Transverse colon (tissue), 4 donors: Measurements from ENCODE around the gene MAST2. TPM values are rescaled to one million over a fixed set of nuclear protein-coding genes. Genes with fewer than 3 reads are reported as not detected.
"Not testable (repeated sequence)": the region's sequence is repeated elsewhere in the genome, so short reads cannot be mapped to it uniquely, and the experiment has no call there.

ENCODE experiments used
- DNase-seq: peaks from one replicate; pipeline ENCODE4 v3.0.0-alpha.2; 2019
- H3K27ac ChIP-seq, 4 donors: fragments of 200-600 bp; sonication (generic); 2 replicates each; pipeline ENCODE4 v1.5.1; 2016 to 2018; ENCODE audit warnings: inconsistent platforms in 4 of 4
- H3K27me3 ChIP-seq: fragments of 200-600 bp; sonication (generic); 2 replicates; pipeline ENCODE4 v1.5.1; 2017; ENCODE audit warnings: inconsistent platforms
- H3K36me3 ChIP-seq, 4 donors: fragments of 200-600 bp; sonication (generic); 2 replicates each; pipeline ENCODE4 v1.5.1; 2017 to 2019; ENCODE audit warnings: inconsistent platforms in 4 of 4
- H3K4me1 ChIP-seq, 4 donors: fragments of 200-600 bp; sonication (generic); 2 replicates each; pipeline ENCODE4 v1.5.1; 2017 to 2020; ENCODE audit warnings: inconsistent platforms in 4 of 4
- H3K4me3 ChIP-seq, 4 donors: fragments of 200-600 bp; sonication (generic); 1 replicate in 1 of 4; 2 replicates in 3 of 4; pipeline versions ENCODE4 v1.5.1 to v1.6.1; 2017 to 2019; ENCODE audit warnings: inconsistent platforms in 4 of 4
- H3K9me3 ChIP-seq, 2 donors: fragments of 200-600 bp; sonication (generic); 2 replicates each; pipeline ENCODE4 v1.5.1; 2017 to 2019; ENCODE audit warnings: inconsistent platforms in 2 of 2
- CTCF ChIP-seq, 5 experiments: fragments of 200-600 bp in 3 of 5; fragments of 450-650 bp in 2 of 5; sonication (generic) in 3 of 5; IDR thresholded peaks; 1 replicate in 2 of 5; 2 replicates in 3 of 5; pipeline ENCODE4 v1.5.1; 2016 to 2017; ENCODE audit warnings: antibody characterized with exemption in 5 of 5, inconsistent platforms in 3 of 5, mild to moderate bottlenecking in 2 of 5, moderate library complexity in 1 of 5
- EP300 ChIP-seq: sonication (generic); formaldehyde crosslinking; IDR thresholded peaks from one replicate; pipeline ENCODE4 v1.6.1; 2017; ENCODE audit warnings: antibody characterized with exemption, low read depth
- POLR2A ChIP-seq: fragments of 450-650 bp; IDR thresholded peaks from one replicate; pipeline ENCODE4 v1.6.1; 2016; ENCODE audit warnings: antibody characterized with exemption, mild to moderate bottlenecking, moderate library complexity
- POLR2AphosphoS5 ChIP-seq, 3 donors: sonication (generic); formaldehyde crosslinking; IDR thresholded peaks; one replicate each; pipeline ENCODE4 v1.6.1; 2016; ENCODE audit warnings: antibody characterized with exemption in 3 of 3
- WGBS, 2 donors: methylation state at CpG; one replicate each; pipeline ENCODE4 v1.1.5; 2018; ENCODE audit warnings: low coverage in 1 of 2; 5-methylcytosine and 5-hydroxymethylcytosine counted together
- in situ Hi-C, 4 donors: fragments of 200-750 bp; cut with MboI; loops; one replicate each; pipeline versions ENCODE4 v1.15.0 to v1.15.1; 2017; ENCODE audit warnings: low sequenced_read_pairs in 3 of 4, low pct_ligation_motif_present in 1 of 4, low pct_unique_long_range_greater_than_20kb in 1 of 4
- intact Hi-C: fragments of 100-400 bp; cut with DNase I; formaldehyde crosslinking; loops from one replicate; pipeline ENCODE4 v1.15.1; 2023; ENCODE audit warnings: low total_unique reads
- total RNA-seq, 4 donors: library from RNA; depleted of rRNA; stranded (reverse); fragments of >200 nt; gene quantifications; one replicate each; pipeline ENCODE4 v1.1.0, GENCODE V29; 2016

MAST2 gene
- total RNA-seq, 4 donors from 2014 or later = 160 to 313 (median 161) TPM

DNA sequence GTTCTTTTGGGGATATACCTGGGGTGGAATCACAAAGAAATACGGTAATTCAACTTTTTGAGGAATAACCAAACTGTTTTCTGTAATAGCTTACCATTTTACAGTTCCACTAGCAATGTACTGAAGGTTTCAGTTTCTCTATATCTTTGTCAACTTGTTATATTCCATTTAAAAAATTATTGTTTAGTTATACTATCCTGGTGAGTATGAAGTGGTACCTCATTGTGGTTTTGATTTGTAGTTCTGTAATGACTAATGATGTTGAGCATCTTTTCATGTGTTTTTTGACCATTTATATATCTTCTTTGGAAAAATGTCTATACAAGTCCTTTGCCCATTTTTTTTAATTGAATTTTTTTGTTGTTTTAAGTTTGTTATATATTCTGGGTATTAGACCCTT is 39.4 kb downstream of the MAST2 start:
- Histone ChIP-seq H3K9me3 (no peaks in the 10 kb centered on the region), H3K4me1 (peaks cover 0 to 14% (median 0%) of the 10 kb centered on the region in 4 donors), H3K27ac (no peak overlapping the region), H3K27me3 (no peaks in the 10 kb centered on the region), H3K36me3 (no peaks in the 10 kb centered on the region), H3K4me3 (no peak overlapping the region)
- 92 to 96% methylated on average over 1 of the region's 1 CpG for WGBS, 2 donors
- intact Hi-C loops (no loop called here), in situ Hi-C loops (no loop called here)
- no peak for DNase-seq
- TF ChIP-seq EP300 = no peak
- no peak for TF ChIP-seq POLR2A

GRCh38 chr1:45843474-45843905 is 40.1 kb downstream of the MAST2 start:
- no peak overlapping the region for H3K4me3 ChIP-seq
- DNase-seq = no peak
- no peak overlapping the region for H3K27ac ChIP-seq
- intact Hi-C loops = no loop called here
- no peaks in the 10 kb centered on the region for H3K27me3 ChIP-seq
- in situ Hi-C loops = no loop called here
- no peak for TF ChIP-seq EP300
- no peak for TF ChIP-seq POLR2A
- TF ChIP-seq CTCF (IDR thresholded peaks at IDR 0.05) = no peak
- no peak for TF ChIP-seq POLR2AphosphoS5 (IDR thresholded peaks at IDR 0.05)
- H3K36me3 ChIP-seq = no peaks in the 10 kb centered on the region
- peaks cover 0 to 14% (median 0%) of the 10 kb centered on the region in 4 donors for H3K4me1 ChIP-seq
- H3K9me3 ChIP-seq = no peaks in the 10 kb centered on the region

- H3K27me3 ChIP-seq, H3K36me3 ChIP-seq, in situ Hi-C loops, H3K9me3 ChIP-seq, H3K4me3 ChIP-seq, intact Hi-C loops, DNase-seq, H3K27ac ChIP-seq: not testable (repeated sequence)
- WGBS, 2 donors = 84 to 93% methylated on average over 4 of the region's 4 CpGs
- peaks cover 0 to 14% (median 0%) of the 10 kb centered on the region in 4 donors for H3K4me1 ChIP-seq
Observed at GRCh38 chr1:45844000-45844399, 40.6 kb downstream of the MAST2 start.

- WGBS, 2 donors = 74 to 79% methylated on average over 3 of the region's 3 CpGs
- Histone ChIP-seq H3K27ac (no peak overlapping the region), H3K4me3 (no peak overlapping the region), H3K4me1 (peaks cover 0 to 14% (median 0%) of the 10 kb centered on the region in 4 donors), H3K36me3 (no peaks in the 10 kb centered on the region), H3K27me3 (no peaks in the 10 kb centered on the region), H3K9me3 (peaks cover 0 to 4% of the 10 kb centered on the region in 2 donors)
- DNase-seq = no peak
- intact Hi-C loops (no loop called here), in situ Hi-C loops (no loop called here)
- TF ChIP-seq CTCF (IDR thresholded peaks at IDR 0.05) = no peak
- no peak for TF ChIP-seq EP300
- no peak for TF ChIP-seq POLR2AphosphoS5 (IDR thresholded peaks at IDR 0.05)
- TF ChIP-seq POLR2A = no peak
Observed at GRCh38 chr1:45846931-45847330, 43.5 kb downstream of the MAST2 start.

DNA sequence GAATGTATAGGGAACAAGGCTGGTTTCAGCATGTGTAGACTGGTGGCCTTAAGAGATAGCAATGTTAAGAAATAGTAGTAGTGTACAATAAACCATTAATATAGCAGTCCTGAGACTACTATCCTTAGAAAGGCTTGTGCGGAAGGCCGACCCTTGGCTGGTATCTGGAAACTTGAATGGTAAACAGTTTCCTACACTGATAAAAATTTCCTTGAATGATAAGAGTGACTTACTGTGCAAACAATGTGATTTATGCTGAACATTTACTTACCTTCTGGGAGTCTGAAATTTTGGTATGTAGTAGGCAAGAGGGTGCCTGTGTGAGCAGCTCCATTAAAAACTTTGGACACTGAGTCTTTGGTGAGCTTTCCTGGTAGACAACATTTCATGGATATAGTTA is 44.7 kb downstream of the MAST2 start:
- in situ Hi-C loops (no loop called here), intact Hi-C loops (no loop called here)
- Histone ChIP-seq H3K36me3 (no peaks in the 10 kb centered on the region), H3K9me3 (peaks cover 0 to 4% of the 10 kb centered on the region in 2 donors), H3K4me3 (no peak overlapping the region), H3K4me1 (peaks cover 0 to 14% (median 0%) of the 10 kb centered on the region in 4 donors), H3K27ac (no peak overlapping the region), H3K27me3 (no peaks in the 10 kb centered on the region)
- no peak for DNase-seq
- TF ChIP-seq POLR2AphosphoS5 (IDR thresholded peaks at IDR 0.05) (no peak), POLR2A (no peak), EP300 (no peak), CTCF (IDR thresholded peaks at IDR 0.05) (no peak)
- WGBS, 2 donors = 67% methylated on average over 2 of the region's 2 CpGs; no CpG with 5 or more reads in 1 of the 2 donors
